Measurements from ENCODE around the gene NCAN.

DNA sequence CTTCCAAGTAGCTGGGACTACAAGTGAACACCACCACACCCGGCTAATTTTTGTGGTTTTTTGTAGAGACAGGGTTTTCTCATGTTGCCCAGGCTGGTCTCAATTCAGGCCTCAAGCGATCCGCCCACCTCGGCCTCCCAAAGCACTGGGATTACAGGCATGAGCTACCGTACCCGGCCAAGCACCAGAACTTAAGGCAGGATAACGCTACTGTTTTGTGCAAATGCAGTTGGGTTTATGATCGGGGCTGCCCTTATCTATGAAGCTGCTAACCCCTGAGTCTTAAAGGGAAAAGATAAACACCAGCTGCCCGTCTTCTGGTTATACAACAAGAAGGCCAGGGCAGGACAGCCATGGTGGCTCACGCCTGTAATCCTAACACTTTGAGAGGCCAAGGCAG is 73.9 kb downstream of the NCAN start:
- TF ChIP-seq, protein P1, sequence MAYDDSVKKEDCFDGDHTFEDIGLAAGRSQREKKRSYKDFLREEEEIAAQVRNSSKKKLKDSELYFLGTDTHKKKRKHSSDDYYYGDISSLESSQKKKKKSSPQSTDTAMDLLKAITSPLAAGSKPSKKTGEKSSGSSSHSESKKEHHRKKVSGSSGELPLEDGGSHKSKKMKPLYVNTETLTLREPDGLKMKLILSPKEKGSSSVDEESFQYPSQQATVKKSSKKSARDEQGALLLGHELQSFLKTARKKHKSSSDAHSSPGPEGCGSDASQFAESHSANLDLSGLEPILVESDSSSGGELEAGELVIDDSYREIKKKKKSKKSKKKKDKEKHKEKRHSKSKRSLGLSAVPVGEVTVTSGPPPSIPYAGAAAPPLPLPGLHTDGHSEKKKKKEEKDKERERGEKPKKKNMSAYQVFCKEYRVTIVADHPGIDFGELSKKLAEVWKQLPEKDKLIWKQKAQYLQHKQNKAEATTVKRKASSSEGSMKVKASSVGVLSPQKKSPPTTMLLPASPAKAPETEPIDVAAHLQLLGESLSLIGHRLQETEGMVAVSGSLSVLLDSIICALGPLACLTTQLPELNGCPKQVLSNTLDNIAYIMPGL (CRISPR knock-in tag; IDR thresholded peaks at IDR 0.05; ENCODE audit: borderline replicate concordance): no peak
- TF ChIP-seq, protein P2, sequence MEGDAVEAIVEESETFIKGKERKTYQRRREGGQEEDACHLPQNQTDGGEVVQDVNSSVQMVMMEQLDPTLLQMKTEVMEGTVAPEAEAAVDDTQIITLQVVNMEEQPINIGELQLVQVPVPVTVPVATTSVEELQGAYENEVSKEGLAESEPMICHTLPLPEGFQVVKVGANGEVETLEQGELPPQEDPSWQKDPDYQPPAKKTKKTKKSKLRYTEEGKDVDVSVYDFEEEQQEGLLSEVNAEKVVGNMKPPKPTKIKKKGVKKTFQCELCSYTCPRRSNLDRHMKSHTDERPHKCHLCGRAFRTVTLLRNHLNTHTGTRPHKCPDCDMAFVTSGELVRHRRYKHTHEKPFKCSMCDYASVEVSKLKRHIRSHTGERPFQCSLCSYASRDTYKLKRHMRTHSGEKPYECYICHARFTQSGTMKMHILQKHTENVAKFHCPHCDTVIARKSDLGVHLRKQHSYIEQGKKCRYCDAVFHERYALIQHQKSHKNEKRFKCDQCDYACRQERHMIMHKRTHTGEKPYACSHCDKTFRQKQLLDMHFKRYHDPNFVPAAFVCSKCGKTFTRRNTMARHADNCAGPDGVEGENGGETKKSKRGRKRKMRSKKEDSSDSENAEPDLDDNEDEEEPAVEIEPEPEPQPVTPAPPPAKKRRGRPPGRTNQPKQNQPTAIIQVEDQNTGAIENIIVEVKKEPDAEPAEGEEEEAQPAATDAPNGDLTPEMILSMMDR (IDR thresholded peaks at IDR 0.05): no peak
- TF ChIP-seq RAD21 (conservative IDR thresholded peaks at IDR 0.05 in 1 of 2, IDR thresholded peaks at IDR 0.05 in 1 of 2) (no peak), HOXB13 (CRISPR knock-in tag; IDR thresholded peaks at IDR 0.05; ENCODE audit: low read depth) (no peak), BHLHE40 (IDR thresholded peaks at IDR 0.05; ENCODE audit: low read depth, low read length) (no peak), RCOR1 (IDR thresholded peaks at IDR 0.05; ENCODE audit: low read depth, low read length) (no peak), POLR2A (IDR thresholded peaks at IDR 0.05; ENCODE audit: low read length) (no peak), CEBPB (IDR thresholded peaks at IDR 0.05) (no peak)
- TF ChIP-seq, protein P3, sequence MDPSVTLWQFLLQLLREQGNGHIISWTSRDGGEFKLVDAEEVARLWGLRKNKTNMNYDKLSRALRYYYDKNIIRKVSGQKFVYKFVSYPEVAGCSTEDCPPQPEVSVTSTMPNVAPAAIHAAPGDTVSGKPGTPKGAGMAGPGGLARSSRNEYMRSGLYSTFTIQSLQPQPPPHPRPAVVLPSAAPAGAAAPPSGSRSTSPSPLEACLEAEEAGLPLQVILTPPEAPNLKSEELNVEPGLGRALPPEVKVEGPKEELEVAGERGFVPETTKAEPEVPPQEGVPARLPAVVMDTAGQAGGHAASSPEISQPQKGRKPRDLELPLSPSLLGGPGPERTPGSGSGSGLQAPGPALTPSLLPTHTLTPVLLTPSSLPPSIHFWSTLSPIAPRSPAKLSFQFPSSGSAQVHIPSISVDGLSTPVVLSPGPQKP (IDR thresholded peaks at IDR 0.05; ENCODE audit: low read depth, low read length): no peak
